ENCODE measurements around the gene LIMS2.

LIMS2 gene

DNA sequence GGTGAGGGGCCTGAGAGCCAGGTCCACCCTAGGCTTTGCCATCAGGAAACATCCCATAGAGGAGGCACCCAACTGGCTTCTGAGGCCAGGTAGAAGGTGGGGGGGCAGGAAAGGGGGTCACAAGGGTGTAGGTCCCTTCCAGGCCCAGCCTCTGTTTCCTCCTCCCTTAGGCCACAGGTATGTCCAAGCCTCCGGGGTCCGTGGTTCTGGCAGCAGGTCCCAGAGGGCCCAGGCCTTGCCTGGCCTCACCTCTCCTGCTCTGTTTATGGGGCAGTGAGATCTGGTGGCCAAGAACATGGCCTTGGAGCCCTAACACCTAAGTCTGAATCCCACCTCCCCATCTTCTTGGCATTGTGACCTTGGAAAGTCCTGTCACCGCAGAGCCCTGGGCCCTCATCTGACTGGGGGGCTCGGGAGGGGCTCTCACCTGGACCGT is 51.0 kb downstream of the LIMS2 start:
- TF ChIP-seq, protein P1, sequence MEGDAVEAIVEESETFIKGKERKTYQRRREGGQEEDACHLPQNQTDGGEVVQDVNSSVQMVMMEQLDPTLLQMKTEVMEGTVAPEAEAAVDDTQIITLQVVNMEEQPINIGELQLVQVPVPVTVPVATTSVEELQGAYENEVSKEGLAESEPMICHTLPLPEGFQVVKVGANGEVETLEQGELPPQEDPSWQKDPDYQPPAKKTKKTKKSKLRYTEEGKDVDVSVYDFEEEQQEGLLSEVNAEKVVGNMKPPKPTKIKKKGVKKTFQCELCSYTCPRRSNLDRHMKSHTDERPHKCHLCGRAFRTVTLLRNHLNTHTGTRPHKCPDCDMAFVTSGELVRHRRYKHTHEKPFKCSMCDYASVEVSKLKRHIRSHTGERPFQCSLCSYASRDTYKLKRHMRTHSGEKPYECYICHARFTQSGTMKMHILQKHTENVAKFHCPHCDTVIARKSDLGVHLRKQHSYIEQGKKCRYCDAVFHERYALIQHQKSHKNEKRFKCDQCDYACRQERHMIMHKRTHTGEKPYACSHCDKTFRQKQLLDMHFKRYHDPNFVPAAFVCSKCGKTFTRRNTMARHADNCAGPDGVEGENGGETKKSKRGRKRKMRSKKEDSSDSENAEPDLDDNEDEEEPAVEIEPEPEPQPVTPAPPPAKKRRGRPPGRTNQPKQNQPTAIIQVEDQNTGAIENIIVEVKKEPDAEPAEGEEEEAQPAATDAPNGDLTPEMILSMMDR (IDR thresholded peaks at IDR 0.05; ENCODE audit: extremely low read depth, missing control alignments): no peak
- no peak for DNase-seq (ENCODE audit: low spot score)

DNA sequence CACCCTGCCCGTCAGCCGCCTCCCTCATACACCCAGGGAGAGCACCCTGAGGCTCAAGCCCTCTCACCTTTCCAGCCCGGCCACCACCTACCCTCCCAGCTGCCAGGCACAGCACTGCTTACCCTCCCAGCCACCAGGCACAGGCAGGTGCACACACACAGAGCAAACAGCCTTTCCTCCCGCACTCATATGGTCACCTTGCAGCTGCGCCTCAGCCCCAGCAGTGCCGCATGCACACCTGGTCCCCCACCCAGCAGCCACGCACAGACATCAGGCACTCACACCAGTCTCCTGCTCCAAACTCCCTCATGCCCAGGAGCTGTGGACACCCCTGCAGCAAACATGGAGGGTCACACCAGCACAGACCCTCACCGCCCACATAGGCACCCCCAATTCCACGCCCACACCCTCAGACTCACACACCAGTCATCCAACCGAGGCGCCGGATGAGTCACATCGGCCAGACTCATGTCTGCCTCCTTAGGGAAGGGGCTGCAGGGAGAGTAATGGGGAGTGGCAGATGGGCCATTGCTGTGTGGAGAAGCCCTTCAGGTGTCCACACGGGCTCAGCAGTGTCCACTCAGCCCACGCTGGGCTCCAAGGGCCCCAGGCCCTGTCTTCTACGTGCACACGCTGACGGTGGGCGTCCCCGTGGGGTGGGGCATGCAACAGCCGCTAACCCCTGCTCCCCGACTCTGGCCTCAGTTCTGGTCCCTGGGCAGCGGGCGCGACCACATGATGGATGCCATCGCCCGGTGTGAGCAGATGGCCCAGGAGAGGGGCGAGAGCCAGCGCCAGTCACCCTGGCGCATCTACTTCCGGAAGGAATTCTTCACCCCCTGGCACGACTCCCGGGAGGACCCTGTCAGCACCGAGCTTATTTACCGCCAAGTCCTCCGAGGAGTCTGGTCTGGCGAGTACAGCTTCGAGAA is 51.7 kb downstream of the LIMS2 start:
- TF ChIP-seq, protein P1 (IDR thresholded peaks at IDR 0.05; ENCODE audit: extremely low read depth, missing control alignments): no peak

GRCh38 chr2:127622561-127623387 is 52.6 kb downstream of the LIMS2 start:
- TF ChIP-seq, protein P1 (IDR thresholded peaks at IDR 0.05; ENCODE audit: extremely low read depth, missing control alignments): no peak
- no peak for DNase-seq (ENCODE audit: low spot score)

More for the DNA sequence above, 51.7 kb downstream of the LIMS2 start:
- DNase-seq (ENCODE audit: low spot score): no peak

- no peak for DNase-seq (ENCODE audit: low spot score)
- TF ChIP-seq, protein P1 (IDR thresholded peaks at IDR 0.05; ENCODE audit: extremely low read depth, missing control alignments): no peak
These were observed 53.3 kb downstream of the LIMS2 start for GRCh38 chr2:127621981-127622431.

DNA sequence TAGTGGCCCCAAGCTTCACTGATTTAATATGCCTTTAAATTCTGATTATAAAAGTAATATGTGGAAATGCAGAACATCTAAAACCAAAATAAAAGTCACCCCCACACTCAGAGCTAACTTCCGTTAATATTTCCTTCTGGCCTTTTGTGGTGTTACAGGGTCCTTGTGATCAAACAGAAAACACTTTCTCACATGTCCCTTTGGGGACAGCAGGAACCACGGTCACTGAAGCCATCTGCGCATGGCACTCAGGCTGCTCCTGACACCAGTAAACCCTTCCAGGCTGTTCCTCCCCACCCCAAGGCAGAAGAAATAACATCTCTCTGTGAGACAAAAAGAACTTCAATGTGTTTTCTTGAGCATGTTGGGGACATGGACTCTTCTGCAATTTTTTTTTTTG is 54.5 kb downstream of the LIMS2 start:
- DNase-seq (ENCODE audit: low spot score): peak; percentile 60

GRCh38 chr2:127619877-127620705 is 55.2 kb downstream of the LIMS2 start:
- peak; percentile 68 for DNase-seq (ENCODE audit: low spot score)
- TF ChIP-seq, protein P1 (IDR thresholded peaks at IDR 0.05; ENCODE audit: extremely low read depth, missing control alignments): no peak

More for the DNA sequence above, 54.5 kb downstream of the LIMS2 start:
- TF ChIP-seq, protein P1 (IDR thresholded peaks at IDR 0.05; ENCODE audit: extremely low read depth, missing control alignments): no peak
